A673 (cell line): ENCODE results near the gene CRADD. TPM values are rescaled to one million over a fixed set of nuclear protein-coding genes. Genes with fewer than 3 reads are reported as not detected.

Experiments
- BruUV-seq: library from RNA; stranded (reverse); fragments of 400-500 nt; replicated peaks from 2 replicates; lab custom pipeline; 2021; lab: Mats Ljungman, UMichigan
- CTCF ChIA-PET: fragments of 300-600 bp; sonication (Branson Sonifier 250); formaldehyde crosslinking; loops from one replicate; lab custom pipeline; 2022; ENCODE audit warnings: antibody characterized with exemption; lab: Charles Lee
- POLR2A ChIA-PET: fragments of 300-600 bp; sonication (Branson Sonifier 250); formaldehyde crosslinking; loops from one replicate; lab custom pipeline; 2022; ENCODE audit warnings: antibody characterized with exemption; ENCODE audit not compliant: low non-redundant PET; lab: Charles Lee
- DNase-seq: peaks from one replicate; pipeline ENCODE4 v3.0.0-alpha.2; 2015; ENCODE audit warnings: low spot score
- H3K27ac ChIP-seq: fragments of 200-600 bp; sonication (generic); 2 replicates; pipeline ENCODE4 v1.5.1; 2016; ENCODE audit warnings: mixed run types, low read depth, mild to moderate bottlenecking, mixed read lengths, antibody characterized with exemption, low read length; ENCODE audit not compliant: poor library complexity, severe bottlenecking
- H3K27me3 ChIP-seq: fragments of 200-600 bp; sonication (generic); replicated peaks from 2 replicates; pipeline ENCODE4 v1.6.1; 2017; ENCODE audit warnings: mixed run types, low read depth, mild to moderate bottlenecking, mixed read lengths, antibody characterized with exemption, low read length; ENCODE audit not compliant: insufficient read depth, poor library complexity
- H3K36me3 ChIP-seq: fragments of 200-600 bp; sonication (generic); 2 replicates; pipeline ENCODE4 v1.6.1; 2016; ENCODE audit warnings: mixed run types, mild to moderate bottlenecking, mixed read lengths, antibody characterized with exemption, low read length; ENCODE audit not compliant: insufficient read depth, poor library complexity, severe bottlenecking
- H3K4me1 ChIP-seq: fragments of 200-600 bp; sonication (generic); 2 replicates; pipeline ENCODE4 v1.6.1; 2017; ENCODE audit warnings: mixed run types, mild to moderate bottlenecking, mixed read lengths, antibody characterized with exemption, low read length; ENCODE audit not compliant: insufficient read depth, poor library complexity, severe bottlenecking
- H3K4me3 ChIP-seq: fragments of 200-600 bp; sonication (generic); 2 replicates; pipeline ENCODE4 v1.5.1; 2016; ENCODE audit warnings: low read depth, mixed run types, mild to moderate bottlenecking, mixed read lengths, low read length; ENCODE audit not compliant: poor library complexity, severe bottlenecking
- H3K9me3 ChIP-seq: fragments of 200-600 bp; sonication (generic); 2 replicates; pipeline ENCODE4 v1.6.1; 2016; ENCODE audit warnings: mixed run types, low read depth, mild to moderate bottlenecking, mixed read lengths, antibody characterized with exemption, low read length; ENCODE audit not compliant: poor library complexity, severe bottlenecking
- EZH2 ChIP-seq: fragments of 200-600 bp; sonication (generic); IDR thresholded peaks from 2 replicates; pipeline ENCODE4 v1.6.1; 2017; ENCODE audit warnings: borderline replicate concordance, low read depth, mild to moderate bottlenecking, mixed read lengths, antibody characterized with exemption, low read length; ENCODE audit not compliant: poor library complexity, severe bottlenecking
- intact Hi-C: fragments of 100-400 bp; cut with micrococcal nuclease; formaldehyde crosslinking; loops from one replicate; pipeline ENCODE4 v1.10.0; 2022; ENCODE audit not compliant: unreplicated experiment
- total RNA-seq: library from RNA; stranded (reverse); gene quantifications from 2 replicates; pipeline ENCODE4 v1.2.3, GENCODE V29; 2021
- TF ChIP-seq, protein P1 (sequence below): fragments of 300-800, 200-600 bp; sonication (generic); conservative IDR thresholded peaks from 2 replicates; pipeline ENCODE4 v1.5.1; 2017; ENCODE audit warnings: low read depth, mild to moderate bottlenecking, antibody characterized with exemption, low read length, moderate library complexity, mixed read lengths

The CRADD gene
- total RNA-seq, 1 experiment from 2014 or later: 9.1 TPM

GRCh38 chr12:93713800-93714199, 36.6 kb downstream of the CRADD start:
- Histone ChIP-seq H3K4me3 (no peak overlapping the region), H3K36me3 (no peaks in the 10 kb centered on the region), H3K27me3 (no peaks in the 10 kb centered on the region), H3K27ac (no peak overlapping the region), H3K9me3 (peaks cover 11% of the 10 kb centered on the region), H3K4me1 (no peaks in the 10 kb centered on the region)
- intact Hi-C loops: no loop called here
- TF ChIP-seq, protein P1, sequence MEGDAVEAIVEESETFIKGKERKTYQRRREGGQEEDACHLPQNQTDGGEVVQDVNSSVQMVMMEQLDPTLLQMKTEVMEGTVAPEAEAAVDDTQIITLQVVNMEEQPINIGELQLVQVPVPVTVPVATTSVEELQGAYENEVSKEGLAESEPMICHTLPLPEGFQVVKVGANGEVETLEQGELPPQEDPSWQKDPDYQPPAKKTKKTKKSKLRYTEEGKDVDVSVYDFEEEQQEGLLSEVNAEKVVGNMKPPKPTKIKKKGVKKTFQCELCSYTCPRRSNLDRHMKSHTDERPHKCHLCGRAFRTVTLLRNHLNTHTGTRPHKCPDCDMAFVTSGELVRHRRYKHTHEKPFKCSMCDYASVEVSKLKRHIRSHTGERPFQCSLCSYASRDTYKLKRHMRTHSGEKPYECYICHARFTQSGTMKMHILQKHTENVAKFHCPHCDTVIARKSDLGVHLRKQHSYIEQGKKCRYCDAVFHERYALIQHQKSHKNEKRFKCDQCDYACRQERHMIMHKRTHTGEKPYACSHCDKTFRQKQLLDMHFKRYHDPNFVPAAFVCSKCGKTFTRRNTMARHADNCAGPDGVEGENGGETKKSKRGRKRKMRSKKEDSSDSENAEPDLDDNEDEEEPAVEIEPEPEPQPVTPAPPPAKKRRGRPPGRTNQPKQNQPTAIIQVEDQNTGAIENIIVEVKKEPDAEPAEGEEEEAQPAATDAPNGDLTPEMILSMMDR: no peak
- TF ChIP-seq EZH2: no peak
- ChIA-PET POLR2A (no interaction called here), CTCF (no interaction called here)
- no TSS peak for BruUV-seq
- DNase-seq: no peak

DNA sequence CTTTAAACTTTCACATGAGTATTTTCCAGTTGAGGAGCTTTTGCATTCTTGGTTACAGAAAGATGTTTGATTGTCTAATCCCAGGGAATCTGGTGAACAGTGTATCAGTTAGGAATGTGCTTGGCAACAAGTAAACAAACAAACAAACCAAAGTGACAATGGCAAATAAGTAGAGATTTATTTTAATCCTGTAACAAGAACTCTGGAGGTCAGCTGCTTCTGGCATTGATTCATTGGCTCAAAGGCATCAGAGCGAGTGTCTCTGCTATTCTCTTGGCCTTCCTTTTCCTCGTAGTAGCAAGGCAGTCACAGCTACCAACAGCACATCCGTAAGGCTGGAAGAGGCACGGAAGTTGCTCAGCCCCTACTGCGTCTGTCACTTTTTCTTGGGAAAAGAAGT, 37.2 kb downstream of the CRADD start:
- intact Hi-C loops: no loop called here
- Histone ChIP-seq H3K4me3 (no peak overlapping the region), H3K4me1 (no peaks in the 10 kb centered on the region), H3K9me3 (peaks cover 8% of the 10 kb centered on the region), H3K27me3 (no peaks in the 10 kb centered on the region), H3K27ac (no peak overlapping the region), H3K36me3 (no peaks in the 10 kb centered on the region)
- BruUV-seq: no TSS peak
- no peak for DNase-seq
- ChIA-PET POLR2A (no interaction called here), CTCF (no interaction called here)
- TF ChIP-seq, protein P1: no peak
- TF ChIP-seq EZH2: no peak

DNA sequence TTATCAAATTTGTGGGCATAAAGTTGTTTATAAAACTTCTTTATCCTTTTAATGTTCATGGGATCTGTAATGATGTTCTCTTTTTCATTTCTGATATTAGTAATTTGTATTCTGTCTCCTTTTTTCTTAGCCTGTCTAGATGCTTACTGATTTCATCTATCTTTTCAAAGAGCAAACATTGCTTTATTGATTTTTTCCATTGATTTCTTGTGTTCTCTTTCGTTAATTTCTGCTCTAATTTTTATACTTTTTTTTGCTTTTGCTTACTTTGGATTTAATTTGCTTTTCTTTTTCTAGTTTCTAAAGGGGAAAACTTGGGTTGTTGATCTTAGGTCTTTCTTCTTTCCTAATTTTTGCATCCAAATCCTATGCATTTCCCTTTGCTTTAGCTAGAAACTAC, 42.5 kb downstream of the CRADD start:
- Histone ChIP-seq H3K36me3 (no peaks in the 10 kb centered on the region), H3K9me3 (no peaks in the 10 kb centered on the region), H3K4me1 (no peaks in the 10 kb centered on the region), H3K4me3 (no peak overlapping the region), H3K27ac (no peak overlapping the region), H3K27me3 (no peaks in the 10 kb centered on the region)
- ChIA-PET POLR2A (no interaction called here), CTCF (no interaction called here)
- BruUV-seq: no TSS peak
- intact Hi-C loops: no loop called here
- DNase-seq: no peak
- TF ChIP-seq EZH2: no peak
- TF ChIP-seq, protein P1: no peak
